ENCODE measurements around the gene MAML2.

MAML2 gene

GRCh38 chr11:96328395-96329010 is 14.5 kb downstream of the MAML2 start:
- DNase-seq (ENCODE audit: low read depth): peak; percentile 25
- peaks cover 76% of the 10 kb centered on the region for H3K4me1 ChIP-seq (ENCODE audit: control insufficient read depth, insufficient read depth, low read length)
- no peak overlapping the region for H3K4me3 ChIP-seq (ENCODE audit: low read length)

GRCh38 chr11:96326959-96327358 is 16.0 kb downstream of the MAML2 start:
- peaks cover 68% of the 10 kb centered on the region for H3K4me1 ChIP-seq (ENCODE audit: control insufficient read depth, insufficient read depth, low read length)
- H3K9me3 ChIP-seq (ENCODE audit: control insufficient read depth, low read length): no peaks in the 10 kb centered on the region
- H3K9ac ChIP-seq (ENCODE audit: low read length): no peak overlapping the region
- H3K36me3 ChIP-seq (ENCODE audit: control insufficient read depth, insufficient read depth, low read length, severe bottlenecking): no peaks in the 10 kb centered on the region
- H3K27me3 ChIP-seq (replicated peaks; ENCODE audit: control insufficient read depth, insufficient read depth, low read length): no peaks in the 10 kb centered on the region
- DNase-seq (ENCODE audit: low read depth): no peak
- no peak overlapping the region for H3K4me3 ChIP-seq (ENCODE audit: low read length)

More at GRCh38 chr11:96328395-96329010, 14.5 kb downstream of the MAML2 start:
- no peaks in the 10 kb centered on the region for H3K9me3 ChIP-seq (ENCODE audit: control insufficient read depth, low read length)
- H3K27me3 ChIP-seq (replicated peaks; ENCODE audit: control insufficient read depth, insufficient read depth, low read length): no peaks in the 10 kb centered on the region
- H3K9ac ChIP-seq (ENCODE audit: low read length): no peak overlapping the region
- no peaks in the 10 kb centered on the region for H3K36me3 ChIP-seq (ENCODE audit: control insufficient read depth, insufficient read depth, low read length, severe bottlenecking)

- no peaks in the 10 kb centered on the region for H3K9me3 ChIP-seq (ENCODE audit: control insufficient read depth, low read length)
- H3K27me3 ChIP-seq (replicated peaks; ENCODE audit: control insufficient read depth, insufficient read depth, low read length): no peaks in the 10 kb centered on the region
- peak overlapping the region; percentile 51 for H3K4me3 ChIP-seq (ENCODE audit: low read length)
- H3K9ac ChIP-seq (ENCODE audit: low read length): peak overlapping the region; percentile 69
- DNase-seq (ENCODE audit: low read depth): peak; percentile 74
- H3K36me3 ChIP-seq (ENCODE audit: control insufficient read depth, insufficient read depth, low read length, severe bottlenecking): no peaks in the 10 kb centered on the region
- peaks cover 68% of the 10 kb centered on the region for H3K4me1 ChIP-seq (ENCODE audit: control insufficient read depth, insufficient read depth, low read length)
These were observed 18.1 kb downstream of the MAML2 start for GRCh38 chr11:96324912-96325311.

GRCh38 chr11:96323642-96323985 is 19.4 kb downstream of the MAML2 start:
- H3K27me3 ChIP-seq (replicated peaks; ENCODE audit: control insufficient read depth, insufficient read depth, low read length): no peaks in the 10 kb centered on the region
- no peak overlapping the region for H3K9ac ChIP-seq (ENCODE audit: low read length)
- H3K4me3 ChIP-seq (ENCODE audit: low read length): no peak overlapping the region
- H3K4me1 ChIP-seq (ENCODE audit: control insufficient read depth, insufficient read depth, low read length): peaks cover 61% of the 10 kb centered on the region
- no peaks in the 10 kb centered on the region for H3K9me3 ChIP-seq (ENCODE audit: control insufficient read depth, low read length)
- H3K36me3 ChIP-seq (ENCODE audit: control insufficient read depth, insufficient read depth, low read length, severe bottlenecking): no peaks in the 10 kb centered on the region
- DNase-seq (ENCODE audit: low read depth): no peak

GRCh38 chr11:96322775-96323641 is 20.0 kb downstream of the MAML2 start:
- Histone ChIP-seq H3K36me3 (ENCODE audit: control insufficient read depth, insufficient read depth, low read length, severe bottlenecking) (no peaks in the 10 kb centered on the region), H3K27me3 (replicated peaks; ENCODE audit: control insufficient read depth, insufficient read depth, low read length) (no peaks in the 10 kb centered on the region), H3K9me3 (ENCODE audit: control insufficient read depth, low read length) (no peaks in the 10 kb centered on the region), H3K9ac (ENCODE audit: low read length) (no peak overlapping the region), H3K4me3 (ENCODE audit: low read length) (no peak overlapping the region), H3K4me1 (ENCODE audit: control insufficient read depth, insufficient read depth, low read length) (peaks cover 62% of the 10 kb centered on the region)
- no peak for DNase-seq (ENCODE audit: low read depth)

GRCh38 chr11:96321091-96321490 is 21.9 kb downstream of the MAML2 start:
- Histone ChIP-seq H3K9ac (ENCODE audit: low read length) (no peak overlapping the region), H3K4me3 (ENCODE audit: low read length) (no peak overlapping the region), H3K27me3 (replicated peaks; ENCODE audit: control insufficient read depth, insufficient read depth, low read length) (no peaks in the 10 kb centered on the region), H3K4me1 (ENCODE audit: control insufficient read depth, insufficient read depth, low read length) (peaks cover 80% of the 10 kb centered on the region), H3K36me3 (ENCODE audit: control insufficient read depth, insufficient read depth, low read length, severe bottlenecking) (no peaks in the 10 kb centered on the region), H3K9me3 (ENCODE audit: control insufficient read depth, low read length) (no peaks in the 10 kb centered on the region)
- DNase-seq (ENCODE audit: low read depth): no peak

GRCh38 chr11:96319898-96320656 is 22.9 kb downstream of the MAML2 start:
- Histone ChIP-seq H3K27me3 (replicated peaks; ENCODE audit: control insufficient read depth, insufficient read depth, low read length) (no peaks in the 10 kb centered on the region), H3K36me3 (ENCODE audit: control insufficient read depth, insufficient read depth, low read length, severe bottlenecking) (no peaks in the 10 kb centered on the region), H3K9ac (ENCODE audit: low read length) (no peak overlapping the region), H3K9me3 (ENCODE audit: control insufficient read depth, low read length) (no peaks in the 10 kb centered on the region), H3K4me1 (ENCODE audit: control insufficient read depth, insufficient read depth, low read length) (peaks cover 72% of the 10 kb centered on the region), H3K4me3 (ENCODE audit: low read length) (no peak overlapping the region)
- DNase-seq (ENCODE audit: low read depth): no peak

GRCh38 chr11:96318850-96319249 is 24.1 kb downstream of the MAML2 start:
- H3K36me3 ChIP-seq (ENCODE audit: control insufficient read depth, insufficient read depth, low read length, severe bottlenecking): no peaks in the 10 kb centered on the region
- H3K9me3 ChIP-seq (ENCODE audit: control insufficient read depth, low read length): no peaks in the 10 kb centered on the region
- no peaks in the 10 kb centered on the region for H3K27me3 ChIP-seq (replicated peaks; ENCODE audit: control insufficient read depth, insufficient read depth, low read length)
- H3K4me3 ChIP-seq (ENCODE audit: low read length): no peak overlapping the region
- DNase-seq (ENCODE audit: low read depth): no peak
- no peak overlapping the region for H3K9ac ChIP-seq (ENCODE audit: low read length)
- H3K4me1 ChIP-seq (ENCODE audit: control insufficient read depth, insufficient read depth, low read length): peaks cover 74% of the 10 kb centered on the region

GRCh38 chr11:96318399-96318798 is 24.6 kb downstream of the MAML2 start:
- H3K9me3 ChIP-seq (ENCODE audit: control insufficient read depth, low read length): no peaks in the 10 kb centered on the region
- no peak overlapping the region for H3K9ac ChIP-seq (ENCODE audit: low read length)
- no peak for DNase-seq (ENCODE audit: low read depth)
- H3K36me3 ChIP-seq (ENCODE audit: control insufficient read depth, insufficient read depth, low read length, severe bottlenecking): no peaks in the 10 kb centered on the region
- no peak overlapping the region for H3K4me3 ChIP-seq (ENCODE audit: low read length)
- no peaks in the 10 kb centered on the region for H3K27me3 ChIP-seq (replicated peaks; ENCODE audit: control insufficient read depth, insufficient read depth, low read length)
- peaks cover 74% of the 10 kb centered on the region for H3K4me1 ChIP-seq (ENCODE audit: control insufficient read depth, insufficient read depth, low read length)

GRCh38 chr11:96317985-96318384 is 25.0 kb downstream of the MAML2 start:
- Histone ChIP-seq H3K27me3 (replicated peaks; ENCODE audit: control insufficient read depth, insufficient read depth, low read length) (no peaks in the 10 kb centered on the region), H3K9me3 (ENCODE audit: control insufficient read depth, low read length) (no peaks in the 10 kb centered on the region), H3K4me3 (ENCODE audit: low read length) (no peak overlapping the region), H3K4me1 (ENCODE audit: control insufficient read depth, insufficient read depth, low read length) (peaks cover 70% of the 10 kb centered on the region), H3K36me3 (ENCODE audit: control insufficient read depth, insufficient read depth, low read length, severe bottlenecking) (no peaks in the 10 kb centered on the region), H3K9ac (ENCODE audit: low read length) (no peak overlapping the region)
- no peak for DNase-seq (ENCODE audit: low read depth)

- no peaks in the 10 kb centered on the region for H3K36me3 ChIP-seq (ENCODE audit: control insufficient read depth, insufficient read depth, low read length, severe bottlenecking)
These were observed 25.4 kb downstream of the MAML2 start for GRCh38 chr11:96317571-96317970.

More at GRCh38 chr11:96317571-96317970, 25.4 kb downstream of the MAML2 start:
- Histone ChIP-seq H3K9ac (ENCODE audit: low read length) (no peak overlapping the region), H3K4me3 (ENCODE audit: low read length) (no peak overlapping the region), H3K4me1 (ENCODE audit: control insufficient read depth, insufficient read depth, low read length) (peaks cover 70% of the 10 kb centered on the region), H3K9me3 (ENCODE audit: control insufficient read depth, low read length) (no peaks in the 10 kb centered on the region), H3K27me3 (replicated peaks; ENCODE audit: control insufficient read depth, insufficient read depth, low read length) (no peaks in the 10 kb centered on the region)
- no peak for DNase-seq (ENCODE audit: low read depth)
